GM21576 (cell line): ENCODE measurements around the gene SNRPA.
"Not testable (repeated sequence)": the region's sequence is repeated elsewhere in the genome, so short reads cannot be mapped to it uniquely, and the experiment has no call there.

Source experiments
- ATAC-seq: cut with Tn5 transposase; IDR thresholded peaks from one replicate; pipeline ENCODE4 v1.9.1; 2021; ENCODE audit warnings: mild to moderate bottlenecking, moderate library complexity; ENCODE audit not compliant: unreplicated experiment

SNRPA gene

DNA sequence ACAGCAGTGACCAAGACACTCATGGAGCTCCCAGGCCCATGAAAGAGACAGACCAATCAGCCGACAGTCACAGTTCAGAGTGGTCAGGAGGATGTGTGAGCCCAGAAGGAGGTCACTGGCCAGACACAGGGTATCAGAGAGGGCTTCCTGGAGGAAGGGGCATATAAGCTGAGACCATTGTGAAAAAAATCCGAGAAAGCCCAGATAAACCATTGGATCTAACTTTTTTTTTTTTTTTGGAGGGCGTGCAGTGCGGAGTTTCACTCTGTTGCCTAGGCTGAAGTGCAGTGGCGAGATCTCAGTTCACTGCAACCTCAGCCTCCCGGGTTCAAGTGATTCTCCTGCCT is 29.9 kb upstream of the SNRPA start:
- no peak for ATAC-seq

DNA sequence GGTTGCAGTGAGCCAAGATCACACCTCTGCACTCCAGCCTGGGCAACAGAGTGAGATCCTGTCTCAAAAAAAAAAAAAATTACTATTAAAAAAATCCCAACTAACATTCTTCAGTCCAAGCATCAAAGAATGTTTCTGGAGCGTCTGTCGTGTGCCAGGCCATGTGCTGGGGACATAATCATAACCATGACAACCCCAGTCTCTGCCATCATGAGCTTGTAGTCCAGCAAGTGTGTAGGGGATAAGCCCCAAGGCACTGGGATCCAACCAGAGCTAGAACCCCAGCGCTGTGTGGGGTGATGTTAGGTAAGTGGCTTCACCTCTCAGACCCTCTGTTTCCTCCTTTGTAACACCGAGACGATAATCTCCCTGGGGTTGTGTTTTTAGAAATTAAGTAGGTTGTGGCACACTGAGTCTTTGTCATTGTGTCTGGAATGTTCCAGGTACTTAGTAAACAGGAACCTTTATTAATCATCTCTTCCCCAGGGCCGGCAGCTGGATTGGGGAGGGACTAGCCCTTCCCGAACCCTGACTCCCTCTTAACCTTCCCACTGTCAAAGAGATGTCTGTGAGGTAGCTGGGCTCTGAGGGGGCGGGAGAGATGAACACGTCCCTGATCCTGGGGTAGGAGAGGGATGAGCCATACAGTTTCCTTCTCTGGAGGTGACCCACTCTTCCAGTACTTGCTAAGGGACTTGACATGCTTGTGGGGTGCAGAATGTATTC is 28.9 kb upstream of the SNRPA start:
- no peak for ATAC-seq

DNA sequence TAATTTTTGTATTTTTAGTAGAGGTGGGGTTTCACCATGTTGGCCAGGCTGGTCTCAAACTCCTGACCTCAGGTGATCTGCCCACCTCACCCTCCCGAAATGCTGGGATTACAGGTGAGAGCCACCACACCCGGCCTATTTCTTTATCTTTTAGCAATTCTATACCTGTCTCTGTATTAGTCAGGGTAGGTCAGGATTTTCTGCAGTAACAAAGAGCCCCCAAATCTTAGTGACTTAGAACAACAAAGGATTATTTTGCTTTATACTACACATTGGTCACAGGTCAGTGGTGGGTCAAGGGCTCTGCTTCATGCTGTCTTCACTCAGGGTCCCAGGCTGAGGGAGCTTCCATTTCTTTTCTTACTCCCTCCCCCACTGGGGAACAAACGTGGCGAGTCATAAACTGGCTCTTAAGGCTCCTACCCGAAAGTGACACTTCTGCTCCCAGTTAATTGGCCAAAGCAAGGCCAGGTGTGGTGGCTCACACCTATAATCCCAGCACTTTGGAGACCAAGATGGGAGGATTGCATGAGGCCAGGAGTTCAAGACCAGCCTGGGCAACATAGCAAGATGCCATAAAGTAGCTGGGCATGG is 27.2 kb upstream of the SNRPA start:
- ATAC-seq, result no peak

DNA sequence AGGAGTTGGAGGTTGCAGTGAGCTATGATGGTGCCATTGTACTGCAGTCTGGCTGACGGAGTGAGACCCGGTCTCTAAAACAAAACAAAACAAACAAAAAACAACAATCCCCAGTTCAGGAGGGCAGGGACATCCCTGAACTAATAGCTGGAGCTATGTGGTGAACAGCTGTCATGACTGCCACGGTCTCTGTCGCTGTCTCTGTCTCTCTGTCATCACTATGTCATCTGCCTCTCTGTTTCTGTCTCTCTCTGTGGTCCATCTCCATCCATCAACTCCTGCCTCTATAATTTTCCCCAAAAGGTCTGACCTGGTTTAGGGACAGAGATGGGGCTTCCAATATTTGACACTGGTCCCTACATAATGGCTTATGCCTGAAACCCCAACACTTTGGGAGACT is 26.7 kb upstream of the SNRPA start:
- no peak for ATAC-seq

DNA sequence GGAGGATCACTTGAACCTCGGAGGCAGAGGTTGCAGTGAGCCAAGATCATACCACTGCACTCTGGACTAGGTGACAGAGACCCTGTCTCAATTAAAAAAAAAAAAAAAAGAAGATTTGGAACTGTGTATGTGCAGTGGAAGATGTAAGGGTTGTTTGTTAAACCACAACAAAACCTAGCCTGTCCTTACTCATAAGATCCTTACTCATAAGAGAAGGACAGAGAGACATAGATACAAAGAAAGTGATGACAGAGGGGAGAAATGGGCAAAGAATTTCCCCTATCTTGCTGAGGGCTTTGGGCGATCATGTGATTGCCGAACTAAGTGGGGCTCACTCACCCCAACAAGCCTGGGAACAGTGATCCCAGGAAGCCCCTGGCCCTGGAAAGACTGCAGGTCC is 26.1 kb upstream of the SNRPA start:
- no peak for ATAC-seq

DNA sequence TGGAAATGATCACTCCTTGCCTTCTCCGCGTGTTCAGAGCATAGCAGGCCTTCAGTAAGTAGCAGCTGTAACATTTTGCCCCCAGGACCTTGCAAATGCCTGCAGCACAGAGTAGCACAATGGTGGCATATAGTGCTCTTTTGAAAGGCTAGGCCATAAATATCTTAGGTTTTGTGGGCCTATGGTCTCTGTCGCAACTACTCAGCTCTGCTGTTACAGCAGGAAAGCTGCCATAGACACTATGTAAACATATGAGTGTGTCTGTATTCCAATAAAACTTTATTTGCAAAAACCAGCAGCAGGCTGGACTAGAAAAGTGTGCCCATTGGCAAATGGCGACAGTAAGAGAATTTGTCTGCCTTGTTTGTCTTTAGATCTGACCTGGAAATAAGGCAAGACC is 24.7 kb upstream of the SNRPA start:
- no peak for ATAC-seq

DNA sequence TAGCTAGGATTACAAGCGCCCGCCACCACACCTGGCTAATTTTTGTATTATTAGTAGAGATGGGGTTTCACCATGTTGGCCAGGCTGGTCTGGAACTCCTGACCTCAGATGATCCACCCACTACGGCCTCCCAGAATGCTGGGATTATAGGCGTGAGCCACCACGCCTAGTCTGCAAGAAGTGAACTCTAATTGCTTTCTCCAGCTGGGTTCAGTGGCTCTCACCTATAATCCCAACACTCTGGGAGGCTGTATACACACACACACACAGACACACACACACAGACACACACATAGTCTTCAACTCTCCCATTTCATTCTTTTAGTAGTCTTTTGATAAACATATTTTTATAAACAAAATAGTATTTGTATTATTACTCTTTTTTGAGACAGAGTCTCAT is 20.9 kb upstream of the SNRPA start:
- ATAC-seq, result not testable (repeated sequence)

DNA sequence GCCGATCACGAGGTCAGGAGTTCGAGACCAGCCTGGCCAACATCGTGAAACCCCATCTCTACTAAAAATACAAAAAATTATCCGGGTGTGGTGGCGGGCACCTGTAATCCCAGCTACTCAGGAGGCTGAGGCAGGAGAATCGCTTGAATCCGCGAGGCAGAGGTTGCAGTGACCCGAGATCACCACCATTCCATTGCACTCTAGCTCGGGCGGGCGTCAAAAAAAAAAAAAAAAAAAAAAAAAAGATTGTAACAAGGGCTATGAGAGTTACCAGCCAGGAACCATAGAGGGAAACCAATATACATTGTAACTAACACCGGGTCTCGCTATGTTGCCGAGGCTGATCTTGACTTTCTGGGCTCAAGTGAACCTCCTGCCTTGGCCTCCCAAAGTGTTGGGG is 18.7 kb upstream of the SNRPA start:
- ATAC-seq, result not testable (repeated sequence)

DNA sequence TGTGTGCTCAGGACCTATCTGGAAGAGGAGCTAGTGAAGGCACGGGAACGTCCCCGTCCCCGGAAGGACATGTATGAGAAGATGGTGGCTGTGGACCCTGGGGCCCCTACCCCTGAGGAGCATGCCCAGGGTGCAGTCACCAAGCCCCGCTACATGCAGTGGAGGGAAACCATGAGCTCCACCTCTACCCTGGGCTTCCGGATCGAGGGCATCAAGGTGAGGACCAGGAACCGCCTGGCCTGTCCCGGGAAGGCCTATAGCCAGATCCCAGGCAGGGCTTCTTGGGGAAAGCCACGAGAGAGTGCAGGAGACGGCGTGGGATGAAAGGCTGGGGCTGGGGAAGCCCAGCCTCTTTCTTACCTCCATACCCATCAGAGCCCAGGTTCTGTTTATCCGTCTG is 17.9 kb upstream of the SNRPA start:
- no peak for ATAC-seq

DNA sequence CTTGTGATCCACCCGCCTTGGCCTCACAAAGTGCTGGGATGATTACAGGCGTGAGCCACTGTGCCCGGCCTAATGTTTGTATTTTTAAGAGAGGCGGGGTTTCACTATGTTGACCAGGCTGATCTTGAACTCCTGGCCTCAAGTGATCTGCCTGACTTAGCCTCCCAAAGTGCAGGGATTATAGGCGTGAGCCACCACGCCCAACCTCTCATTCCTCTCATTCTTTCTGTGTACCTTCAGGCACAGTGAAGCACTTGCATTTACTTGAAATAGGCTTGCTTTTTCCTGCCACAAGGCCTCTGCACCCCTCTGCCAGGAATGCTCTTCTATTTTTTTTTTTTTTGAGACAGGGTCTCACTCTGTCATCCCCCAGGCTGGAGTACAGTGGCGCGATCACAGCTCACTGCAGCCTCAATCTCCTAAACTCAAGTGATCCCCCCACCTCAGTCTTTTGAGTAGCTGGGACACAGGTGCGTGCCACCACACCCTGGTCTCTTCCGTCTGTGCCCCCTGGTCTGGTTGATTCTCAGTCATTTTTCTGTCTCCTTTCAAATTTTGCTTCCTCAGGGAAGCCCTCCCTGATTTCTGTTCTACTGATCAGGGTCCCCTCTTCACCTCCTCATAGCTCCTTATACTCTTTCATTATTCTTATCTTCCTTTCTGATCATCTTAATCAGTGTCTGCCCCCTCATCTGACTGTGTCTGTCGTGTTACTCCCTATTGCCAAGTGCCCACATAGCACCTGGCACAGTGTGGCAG is 15.8 kb upstream of the SNRPA start:
- ATAC-seq, result no peak

DNA sequence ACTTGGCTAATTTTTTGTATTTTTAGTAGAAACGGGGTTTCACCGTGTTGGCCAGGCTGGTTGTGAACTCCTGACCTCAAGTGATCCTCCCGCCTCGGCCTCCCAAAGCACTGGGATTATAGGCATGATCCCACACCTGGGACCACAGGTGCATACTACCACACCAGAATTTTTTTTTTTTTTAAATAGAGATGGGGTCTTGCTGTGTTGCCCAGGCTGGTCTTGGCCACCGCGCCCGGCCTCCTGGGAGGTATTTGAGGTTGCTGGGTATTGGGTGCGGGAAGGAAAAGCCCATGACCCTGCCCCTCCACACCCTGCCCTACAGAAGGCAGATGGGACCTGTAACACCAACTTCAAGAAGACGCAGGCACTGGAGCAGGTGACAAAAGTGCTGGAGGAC is 14.3 kb upstream of the SNRPA start:
- no peak for ATAC-seq

DNA sequence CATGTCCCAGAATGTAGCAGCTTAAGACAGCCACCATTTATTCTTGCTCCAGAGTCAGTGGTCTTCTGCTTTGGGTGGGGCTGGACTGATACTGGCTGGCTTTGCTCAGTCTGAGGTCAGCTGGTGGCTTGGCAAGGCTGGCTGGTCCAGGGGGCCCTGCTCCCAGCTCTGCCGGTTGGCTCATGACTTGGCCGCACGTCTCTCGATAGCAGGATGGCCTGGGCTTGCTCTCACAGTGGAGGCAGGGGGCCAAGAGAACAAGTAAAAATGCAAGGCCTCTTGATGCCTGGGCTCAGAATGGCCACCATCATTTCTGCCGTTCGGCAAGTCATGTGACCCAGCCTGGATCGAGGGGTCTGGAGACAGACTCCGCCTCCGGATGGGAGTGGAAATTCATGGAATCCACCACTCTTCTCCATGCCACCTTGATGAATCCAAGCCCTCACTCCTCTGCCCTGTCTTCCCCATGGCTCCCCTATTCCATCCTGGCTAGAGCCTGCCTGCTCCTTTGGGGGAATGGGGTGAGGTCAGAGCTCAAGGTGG is 13.8 kb upstream of the SNRPA start:
- ATAC-seq, result no peak

DNA sequence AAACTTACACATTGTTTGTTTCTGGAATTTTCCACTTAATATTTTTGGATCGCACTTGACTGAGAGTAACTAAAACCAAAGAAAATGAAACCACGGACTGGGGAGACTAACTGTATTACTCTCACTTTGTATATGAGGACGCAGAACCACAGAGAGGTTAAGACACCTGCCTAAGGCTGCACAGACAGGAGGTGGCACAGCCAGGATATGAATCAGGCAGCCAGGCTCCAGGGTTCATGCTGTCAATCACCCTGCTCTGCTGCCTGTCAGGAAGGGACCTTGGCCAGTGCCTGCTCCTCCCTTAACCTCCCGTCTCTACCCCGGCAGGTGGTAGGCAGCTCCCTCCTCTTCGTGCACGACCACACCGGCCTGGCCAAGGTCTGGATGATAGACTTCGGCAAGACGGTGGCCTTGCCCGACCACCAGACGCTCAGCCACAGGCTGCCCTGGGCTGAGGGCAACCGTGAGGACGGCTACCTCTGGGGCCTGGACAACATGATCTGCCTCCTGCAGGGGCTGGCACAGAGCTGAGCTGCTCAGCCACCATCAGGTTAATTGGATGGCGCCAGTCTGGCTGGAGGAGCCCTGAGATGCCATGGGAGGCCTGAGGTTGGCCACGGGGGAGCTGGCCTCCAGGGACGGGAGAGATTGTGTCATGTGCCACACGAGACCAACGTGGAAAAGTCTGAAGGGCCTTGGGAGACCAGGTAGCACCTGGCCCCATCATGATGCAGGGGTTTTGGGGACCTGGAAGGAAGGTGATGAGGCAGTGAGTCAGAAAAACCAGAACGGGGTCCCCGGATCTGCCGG is 11.8 kb upstream of the SNRPA start:
- no peak for ATAC-seq

DNA sequence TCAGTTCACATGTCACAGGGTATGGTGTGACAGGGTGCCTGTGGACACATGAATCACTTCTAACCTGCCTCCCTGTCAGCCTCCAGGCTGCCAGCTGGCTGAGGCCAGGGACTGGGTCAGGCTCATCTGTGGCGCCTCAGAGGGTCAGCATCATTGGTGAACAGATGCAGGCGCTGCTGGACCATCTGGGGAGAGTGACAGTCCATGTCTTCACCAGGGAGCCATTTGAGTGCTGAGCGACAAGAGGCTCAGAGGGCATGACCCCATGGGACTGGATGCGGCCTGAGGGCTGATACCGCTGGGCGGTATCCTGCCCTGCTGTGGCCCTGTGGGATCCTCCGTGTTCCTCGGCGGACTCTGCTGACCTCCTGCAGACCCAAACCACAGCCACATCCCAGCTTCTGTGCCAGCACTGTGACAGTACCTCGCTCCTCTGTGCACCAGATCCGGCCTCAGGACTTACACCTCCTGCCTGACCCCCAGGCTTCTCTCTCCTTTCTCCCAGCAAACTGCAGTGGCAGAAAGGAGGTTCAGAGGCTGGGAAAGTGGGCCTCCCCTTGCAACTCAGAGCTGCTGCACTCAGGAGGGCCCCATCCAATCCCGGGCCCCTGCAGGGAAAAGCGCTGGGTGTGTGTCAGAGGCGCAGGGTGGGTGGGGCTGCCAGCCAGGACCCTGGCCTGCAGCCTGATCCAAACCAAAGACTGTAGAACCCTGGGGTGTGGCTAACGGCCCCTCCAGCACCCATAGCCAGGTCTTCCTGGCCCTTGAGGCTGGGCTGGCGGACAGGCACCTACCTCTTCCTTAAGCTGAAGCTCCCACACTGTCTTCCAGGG is 10.9 kb upstream of the SNRPA start:
- ATAC-seq, result no peak

DNA sequence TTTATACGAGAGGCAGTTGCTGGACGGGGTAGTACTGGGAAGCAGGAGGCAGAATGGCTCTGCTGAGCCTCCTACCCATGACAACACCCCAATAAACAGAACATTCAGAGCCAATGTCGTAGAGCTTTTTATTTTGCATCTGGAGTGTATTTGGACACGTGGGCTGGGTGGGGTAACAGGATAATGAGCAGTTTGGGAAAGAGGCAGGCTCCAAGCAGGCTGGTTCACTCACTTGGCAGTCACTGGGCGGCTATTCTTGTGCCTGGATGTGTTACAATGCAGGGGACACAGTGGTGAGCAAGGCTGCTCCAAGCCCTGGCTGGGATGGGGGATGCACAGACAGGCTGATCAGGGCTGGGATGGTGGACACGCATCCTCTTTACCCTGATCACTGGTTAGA is 10.3 kb upstream of the SNRPA start:
- no peak for ATAC-seq

DNA sequence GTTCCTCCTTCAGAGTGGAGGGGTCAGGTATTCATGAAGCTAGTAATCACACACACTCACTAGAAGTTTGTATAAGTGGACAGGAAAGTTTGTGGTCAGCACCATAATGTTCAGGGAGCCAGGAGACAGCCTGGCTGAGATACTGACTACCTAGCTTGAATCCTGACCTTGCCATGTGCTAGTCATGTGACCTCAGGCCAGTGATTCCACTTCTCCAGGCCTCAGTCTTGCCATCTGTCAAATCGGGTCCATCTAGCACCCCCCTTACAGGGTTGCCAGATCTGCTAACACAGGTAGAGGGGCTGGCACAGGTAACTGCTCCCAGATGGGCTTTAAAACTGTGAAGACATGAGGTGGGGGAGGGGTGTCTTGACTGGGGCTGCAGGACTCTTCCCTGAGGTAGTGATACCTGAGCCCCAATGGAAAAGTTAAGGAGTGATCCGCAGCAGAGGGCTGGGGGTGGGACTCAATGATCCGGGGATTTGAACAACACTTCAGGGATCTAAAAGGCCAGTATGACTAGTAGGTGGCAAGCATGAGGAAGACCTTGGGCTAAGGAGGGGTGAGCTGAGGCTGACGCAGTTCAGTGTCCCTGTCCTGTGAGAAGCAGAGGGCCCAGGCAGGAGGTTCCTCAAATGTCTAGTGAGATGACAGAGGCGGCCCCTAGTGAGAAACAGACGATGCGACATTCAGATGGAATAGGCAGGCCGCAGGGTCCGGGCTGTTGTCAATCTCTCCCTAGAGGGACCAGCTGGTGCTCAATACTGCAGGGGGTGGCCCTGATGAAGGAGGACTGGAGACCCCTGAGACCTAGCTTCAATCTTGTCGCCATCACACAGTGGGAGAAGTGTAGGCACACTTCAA is 9.2 kb upstream of the SNRPA start:
- no peak for ATAC-seq

DNA sequence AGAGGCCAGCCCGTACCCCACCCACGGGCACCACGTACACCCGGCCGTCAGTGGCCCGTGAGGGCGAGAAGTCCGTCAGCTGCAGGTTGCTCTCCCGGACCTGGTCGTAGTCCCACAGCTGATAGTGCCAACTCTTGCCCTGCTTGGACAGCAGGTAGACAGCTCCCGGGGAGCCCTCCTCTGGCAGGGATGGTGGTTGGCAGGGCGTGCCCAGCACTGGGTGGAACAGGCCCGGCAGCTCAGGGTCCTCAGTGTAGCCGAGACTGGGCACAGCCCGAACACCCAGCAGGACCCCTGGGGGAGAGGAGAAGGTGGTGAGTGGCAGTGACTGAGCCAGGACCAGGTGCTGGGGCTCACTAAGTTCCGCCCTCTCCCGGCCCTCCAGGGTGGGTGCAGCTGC is 8.5 kb upstream of the SNRPA start:
- no peak for ATAC-seq

DNA sequence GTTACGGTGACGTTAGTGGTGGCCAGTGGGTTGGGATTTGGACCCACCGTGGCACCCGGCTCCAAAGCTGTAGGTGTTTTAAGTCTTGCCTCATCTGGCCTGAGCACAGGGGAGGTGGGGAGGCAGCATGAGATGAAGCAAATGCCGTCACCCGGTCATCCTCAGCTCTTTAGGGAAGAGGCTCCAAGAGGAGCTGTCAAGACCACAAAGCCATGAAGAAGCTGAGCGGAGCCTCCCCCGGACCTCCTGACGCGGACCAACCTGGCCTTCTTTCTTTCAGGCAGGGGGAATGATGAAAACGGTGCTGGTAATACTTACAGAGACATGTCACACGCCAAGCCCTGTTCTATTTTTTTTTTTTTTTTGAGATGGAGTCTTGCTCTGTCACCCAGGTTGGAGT is 8.1 kb upstream of the SNRPA start:
- ATAC-seq, result no peak

DNA sequence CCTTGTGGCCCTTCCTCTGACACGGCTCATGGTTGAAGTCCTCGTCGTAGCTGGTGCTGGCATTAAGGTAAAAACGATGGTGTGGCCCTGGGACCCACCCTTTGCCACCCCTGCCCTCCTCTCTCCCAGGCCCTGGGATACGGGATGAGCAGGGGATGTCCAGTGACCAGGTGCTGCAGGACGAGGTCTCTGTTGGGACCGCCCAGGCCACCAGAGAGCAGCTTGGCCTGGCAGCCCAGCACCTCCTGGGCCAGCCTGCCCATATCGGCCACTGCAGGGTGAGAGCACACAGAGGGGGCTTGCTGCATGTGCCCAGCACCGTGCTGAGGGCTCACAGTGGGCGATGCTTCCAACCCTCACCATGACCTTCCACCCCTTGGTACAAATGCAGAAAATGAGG is 7.1 kb upstream of the SNRPA start:
- no peak for ATAC-seq
